Epithelial cell of proximal tubule (primary cell): ENCODE data around the gene TTYH3. TPM values are rescaled to one million over a fixed set of nuclear protein-coding genes. Genes with fewer than 3 reads are reported as not detected.

Source experiments
- DNase-seq: peaks from one replicate; pipeline ENCODE4 v3.0.0-alpha.2; 2011; ENCODE audit warnings: low read depth
- H3K4me3 ChIP-seq: 2 replicates; pipeline ENCODE4 v1.5.1; 2011; ENCODE audit warnings: low read depth, mild to moderate bottlenecking, low read length
- total RNA-seq: library from RNA; depleted of rRNA; stranded (reverse); fragments of >200 nt; gene quantifications from 2 replicates; pipeline ENCODE4 v1.2.3, GENCODE V29; 2015
- TF ChIP-seq, protein P1 (sequence below): conservative IDR thresholded peaks from 2 replicates; pipeline ENCODE4 v1.5.1; 2012; ENCODE audit warnings: low read depth, mild to moderate bottlenecking, low read length

TTYH3 gene
- total RNA-seq, 1 donor from 2014 or later, result 97.6 TPM

DNA sequence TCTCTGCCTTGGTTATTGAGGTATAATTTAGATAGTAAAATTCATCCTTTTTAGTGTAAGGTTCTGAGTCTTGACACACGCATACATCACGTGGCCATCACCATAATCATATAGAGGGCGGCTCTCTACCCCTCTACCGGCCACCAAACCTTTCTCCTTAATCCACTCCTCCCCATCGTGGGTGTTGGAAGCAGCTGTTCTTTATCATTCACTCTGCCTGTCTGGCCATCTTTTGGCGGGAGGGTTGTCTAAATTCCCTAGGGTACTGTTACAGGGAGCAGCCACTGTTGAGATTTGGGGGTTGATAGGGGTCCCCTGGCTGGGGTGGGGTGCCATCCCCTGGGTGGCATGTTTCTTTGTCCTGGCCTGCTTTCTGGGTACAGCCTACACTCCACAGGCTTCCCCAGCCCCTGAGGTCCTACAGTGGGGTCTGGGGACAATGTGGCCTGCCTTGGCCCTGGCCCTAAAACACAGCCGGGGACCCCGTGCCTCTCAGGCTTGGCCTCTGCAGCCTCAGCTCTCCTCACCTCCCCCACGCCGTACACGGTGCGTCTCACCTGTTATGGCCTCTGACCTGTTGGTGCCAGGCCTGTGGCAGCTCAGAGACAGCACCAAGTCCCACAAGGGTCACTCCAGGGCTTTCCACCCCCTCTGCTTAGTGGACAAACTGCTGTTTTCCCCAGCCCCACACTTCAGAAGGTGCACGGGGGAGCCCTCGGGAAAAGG lies 73.7 kb downstream of the TTYH3 start:
- no peak overlapping the region for H3K4me3 ChIP-seq
- TF ChIP-seq, protein P1, sequence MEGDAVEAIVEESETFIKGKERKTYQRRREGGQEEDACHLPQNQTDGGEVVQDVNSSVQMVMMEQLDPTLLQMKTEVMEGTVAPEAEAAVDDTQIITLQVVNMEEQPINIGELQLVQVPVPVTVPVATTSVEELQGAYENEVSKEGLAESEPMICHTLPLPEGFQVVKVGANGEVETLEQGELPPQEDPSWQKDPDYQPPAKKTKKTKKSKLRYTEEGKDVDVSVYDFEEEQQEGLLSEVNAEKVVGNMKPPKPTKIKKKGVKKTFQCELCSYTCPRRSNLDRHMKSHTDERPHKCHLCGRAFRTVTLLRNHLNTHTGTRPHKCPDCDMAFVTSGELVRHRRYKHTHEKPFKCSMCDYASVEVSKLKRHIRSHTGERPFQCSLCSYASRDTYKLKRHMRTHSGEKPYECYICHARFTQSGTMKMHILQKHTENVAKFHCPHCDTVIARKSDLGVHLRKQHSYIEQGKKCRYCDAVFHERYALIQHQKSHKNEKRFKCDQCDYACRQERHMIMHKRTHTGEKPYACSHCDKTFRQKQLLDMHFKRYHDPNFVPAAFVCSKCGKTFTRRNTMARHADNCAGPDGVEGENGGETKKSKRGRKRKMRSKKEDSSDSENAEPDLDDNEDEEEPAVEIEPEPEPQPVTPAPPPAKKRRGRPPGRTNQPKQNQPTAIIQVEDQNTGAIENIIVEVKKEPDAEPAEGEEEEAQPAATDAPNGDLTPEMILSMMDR, result no peak
- DNase-seq, result no peak

DNA sequence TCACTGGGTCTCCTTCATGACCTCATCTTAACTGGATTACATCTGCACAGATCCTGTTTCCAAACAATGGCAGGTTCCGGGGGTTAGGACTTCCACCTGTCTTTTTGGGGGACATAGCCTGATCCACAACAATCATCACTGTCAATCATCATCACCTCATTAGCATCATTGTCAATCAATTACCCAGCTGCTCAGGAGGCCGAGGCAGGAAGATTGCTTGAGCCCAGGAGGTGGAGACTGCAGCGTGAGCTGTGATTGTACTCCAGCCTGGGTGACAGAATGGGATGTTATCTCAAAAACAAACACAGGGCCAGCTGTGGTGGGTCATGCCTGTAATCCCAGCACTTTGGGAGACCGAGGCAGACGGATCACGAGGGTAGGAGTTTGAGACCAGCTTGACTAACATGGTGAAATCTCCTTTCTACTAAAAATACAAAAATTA lies 74.9 kb downstream of the TTYH3 start:
- DNase-seq, result no peak
- no peak overlapping the region for H3K4me3 ChIP-seq
- TF ChIP-seq, protein P1, result no peak

DNA sequence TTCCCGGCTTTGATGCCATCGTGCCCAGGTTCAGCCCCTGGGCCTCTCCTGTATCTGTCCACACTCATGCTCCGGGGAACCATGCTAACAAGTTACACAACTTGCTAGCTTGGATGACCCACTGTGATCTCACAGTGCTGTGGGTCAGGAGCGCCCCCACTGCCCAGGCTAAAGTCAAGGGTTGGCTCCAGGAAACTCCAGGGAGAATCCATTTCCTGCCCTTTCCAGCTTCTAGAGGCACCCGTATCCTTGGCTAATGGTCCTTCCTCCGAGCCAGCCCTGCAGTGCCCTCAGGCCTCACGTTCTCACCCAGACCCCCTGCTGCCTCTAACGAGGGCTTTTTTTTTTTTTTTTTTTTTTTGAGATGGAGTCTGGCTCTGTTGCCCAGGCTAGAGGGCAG lies 75.7 kb downstream of the TTYH3 start:
- TF ChIP-seq, protein P1, result no peak
- H3K4me3 ChIP-seq, result no peak overlapping the region
- DNase-seq, result no peak

DNA sequence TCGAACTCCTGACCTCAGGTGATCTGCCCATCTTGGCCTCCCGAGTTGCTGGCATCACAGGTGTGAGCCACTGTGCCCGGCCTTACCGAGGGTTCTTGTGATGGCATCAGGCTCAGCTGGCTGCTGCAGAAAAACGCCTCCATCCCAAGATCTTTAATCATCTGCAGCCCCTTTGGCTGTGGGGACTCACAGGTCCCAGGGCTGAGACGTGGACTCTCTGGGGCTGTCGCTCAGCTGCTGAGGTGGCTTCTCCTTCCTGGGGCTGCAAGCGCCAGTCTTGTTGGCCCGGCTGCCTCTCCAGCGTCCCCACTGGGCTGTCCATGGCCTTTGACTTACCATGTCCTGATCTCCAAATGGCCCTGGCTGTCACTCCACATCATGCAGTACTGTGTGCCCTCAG lies 76.3 kb downstream of the TTYH3 start:
- H3K4me3 ChIP-seq, result no peak overlapping the region
- TF ChIP-seq, protein P1, result no peak
- DNase-seq, result no peak

DNA sequence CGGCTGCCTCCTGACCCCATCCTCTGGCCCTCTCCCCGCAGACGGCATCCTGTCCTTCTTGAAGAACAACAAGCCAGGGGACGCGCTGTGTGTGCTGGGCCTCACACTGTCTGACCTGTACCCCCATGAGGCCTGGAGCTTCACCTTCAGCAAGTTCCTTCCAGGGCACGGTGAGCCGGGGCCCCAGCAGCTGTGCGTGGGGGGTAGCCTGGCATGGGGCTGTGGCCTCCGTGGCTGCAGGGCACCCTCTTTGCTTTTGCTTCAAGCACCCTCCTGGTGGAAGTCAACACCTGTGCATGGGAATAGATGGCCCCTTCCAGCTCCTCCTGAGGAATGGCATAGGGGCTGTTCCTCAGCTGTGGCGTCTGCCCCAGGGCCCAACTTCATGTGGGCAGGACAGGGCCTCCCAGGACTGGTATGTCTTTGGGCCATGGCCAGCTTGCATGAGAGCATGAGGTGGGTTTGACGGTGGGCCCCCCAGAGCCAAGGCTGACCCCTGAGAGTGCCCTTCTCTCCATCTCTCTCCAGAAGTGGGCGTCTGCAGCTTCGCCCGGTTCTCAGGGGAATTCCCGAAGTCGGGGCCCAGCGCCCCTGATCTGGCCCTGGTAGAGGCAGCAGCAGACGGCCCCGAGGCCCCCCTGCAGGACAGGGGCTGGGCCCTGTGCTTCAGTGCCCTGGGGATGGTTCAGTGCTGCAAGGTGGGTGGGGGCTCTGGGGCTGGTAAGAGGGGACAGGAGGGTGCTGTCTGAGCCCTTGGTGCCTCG lies 76.9 kb downstream of the TTYH3 start:
- DNase-seq, result no peak
- TF ChIP-seq, protein P1, result no peak
- no peak overlapping the region for H3K4me3 ChIP-seq

DNA sequence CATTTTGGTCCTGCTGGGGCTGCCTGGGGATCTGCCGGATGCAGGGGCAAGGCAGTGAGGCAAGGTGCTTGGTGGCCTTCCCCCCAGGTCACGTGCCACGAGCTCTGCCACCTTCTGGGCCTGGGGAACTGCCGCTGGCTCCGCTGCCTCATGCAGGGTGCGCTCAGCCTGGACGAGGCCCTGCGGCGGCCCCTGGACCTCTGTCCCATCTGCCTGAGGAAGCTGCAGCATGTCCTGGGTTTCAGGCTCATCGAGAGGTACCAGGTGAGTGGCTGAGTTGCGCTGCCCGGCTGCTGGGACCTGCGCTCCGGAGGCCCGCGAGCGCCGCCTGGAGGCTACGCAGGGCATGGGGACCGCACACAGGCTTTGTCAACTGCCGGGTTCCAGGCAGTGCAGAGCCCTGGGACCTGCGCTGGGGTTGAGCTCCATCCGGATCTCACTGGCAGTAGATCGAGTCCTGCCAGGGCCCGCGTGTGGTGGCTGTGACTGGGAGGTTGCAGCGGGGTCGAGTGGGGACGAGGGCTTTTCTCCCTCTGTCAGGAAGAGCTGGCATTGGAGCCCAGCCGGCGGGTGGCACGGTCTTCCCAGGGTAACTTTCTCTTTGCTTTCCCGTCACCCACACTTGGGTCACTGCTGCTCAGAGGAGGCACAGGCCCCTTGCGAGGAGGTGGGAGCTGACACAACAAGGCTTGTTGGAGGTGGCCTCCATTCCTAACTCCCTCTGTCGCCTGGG lies 77.9 kb downstream of the TTYH3 start:
- DNase-seq, result no peak
- H3K4me3 ChIP-seq, result no peak overlapping the region
- TF ChIP-seq, protein P1, result peak; percentile 85
